ENCODE measurements around the gene PGLYRP1. TPM values are rescaled to one million over a fixed set of nuclear protein-coding genes. Genes with fewer than 3 reads are reported as not detected.

The PGLYRP1 gene, protein sequence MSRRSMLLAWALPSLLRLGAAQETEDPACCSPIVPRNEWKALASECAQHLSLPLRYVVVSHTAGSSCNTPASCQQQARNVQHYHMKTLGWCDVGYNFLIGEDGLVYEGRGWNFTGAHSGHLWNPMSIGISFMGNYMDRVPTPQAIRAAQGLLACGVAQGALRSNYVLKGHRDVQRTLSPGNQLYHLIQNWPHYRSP
- polyA plus RNA-seq (2013, experiment 1 of 2; ENCODE audit: insufficient read length) = not detected
- polyA plus RNA-seq (2013, experiment 2 of 2; ENCODE audit: insufficient read length) = not detected

- no peak for DNase-seq
Observed at GRCh38 chr19:46022431-46023310, at the start of gene PGLYRP1. PGLYRP1 (minus strand) TSS chr19:46023053; CDS start chr19:46023021, 32 bp downstream.

- DNase-seq = peak; percentile 93
Observed at GRCh38 chr19:46069806-46070341, 47.0 kb upstream of the PGLYRP1 start.

DNA sequence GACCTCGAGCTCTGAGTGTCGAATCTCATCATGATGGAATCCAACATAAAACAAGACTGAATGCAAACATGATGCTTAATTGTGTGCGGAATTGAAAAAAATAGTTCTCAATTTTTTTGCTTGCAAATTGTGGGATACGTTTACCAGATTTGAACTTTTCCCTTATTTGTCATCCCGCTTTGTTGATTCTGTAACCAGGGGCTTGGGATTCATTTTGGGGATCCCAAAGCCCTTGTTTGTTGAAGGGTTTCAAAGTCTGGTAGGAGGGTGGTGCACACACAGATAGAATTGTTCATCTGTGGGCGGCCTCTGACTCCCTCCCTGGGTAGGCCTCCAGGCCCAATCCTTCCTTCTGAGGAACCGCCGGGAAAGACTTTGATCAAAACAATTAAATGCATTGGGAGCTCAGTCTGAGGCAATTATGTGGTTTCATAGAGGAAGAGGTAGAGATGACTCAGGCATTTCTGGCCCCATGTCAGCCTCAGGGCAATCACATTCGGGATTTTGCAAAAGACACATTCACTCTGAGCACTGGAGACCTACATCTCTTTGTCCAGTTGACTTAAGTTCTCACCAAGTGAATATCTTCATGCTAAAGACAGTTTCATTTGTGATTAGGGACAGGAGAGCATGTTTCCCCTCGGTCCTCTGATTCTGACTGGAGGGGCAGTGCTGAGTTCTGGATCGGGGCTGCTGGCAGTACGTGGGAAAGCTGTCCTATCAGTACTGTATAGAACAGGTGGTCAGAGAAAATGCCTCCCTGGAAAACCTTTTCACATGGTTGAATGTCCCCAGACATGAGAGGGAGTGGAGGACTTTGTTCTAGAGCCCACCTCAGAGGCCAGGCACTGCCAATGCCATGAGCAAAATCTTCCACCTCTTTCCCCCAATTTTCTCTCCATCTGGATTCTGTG lies 45.7 kb upstream of the PGLYRP1 start:
- DNase-seq = peak; percentile 91

DNA sequence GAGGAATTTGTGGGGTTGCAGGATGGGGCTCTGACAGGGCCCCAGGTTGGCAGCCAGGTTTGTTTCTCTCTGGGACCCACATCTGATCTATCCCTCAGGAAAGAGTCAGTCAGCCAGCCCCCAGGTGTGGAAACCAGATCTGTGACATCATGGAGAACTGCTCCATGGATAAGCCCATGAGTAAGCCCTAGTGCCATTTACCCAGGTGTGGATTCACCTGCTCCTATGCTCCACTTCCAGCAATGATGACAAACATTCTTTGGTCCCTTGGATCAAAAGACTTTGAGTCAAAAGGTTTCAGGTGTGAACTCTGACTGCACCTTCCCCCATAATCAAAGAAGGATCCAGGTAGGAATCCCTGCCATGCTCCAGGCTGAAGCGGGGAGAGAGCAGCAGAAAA lies 44.8 kb upstream of the PGLYRP1 start:
- no peak for DNase-seq

GRCh38 chr19:46066471-46066870 lies 43.6 kb upstream of the PGLYRP1 start:
- DNase-seq = no peak

DNA sequence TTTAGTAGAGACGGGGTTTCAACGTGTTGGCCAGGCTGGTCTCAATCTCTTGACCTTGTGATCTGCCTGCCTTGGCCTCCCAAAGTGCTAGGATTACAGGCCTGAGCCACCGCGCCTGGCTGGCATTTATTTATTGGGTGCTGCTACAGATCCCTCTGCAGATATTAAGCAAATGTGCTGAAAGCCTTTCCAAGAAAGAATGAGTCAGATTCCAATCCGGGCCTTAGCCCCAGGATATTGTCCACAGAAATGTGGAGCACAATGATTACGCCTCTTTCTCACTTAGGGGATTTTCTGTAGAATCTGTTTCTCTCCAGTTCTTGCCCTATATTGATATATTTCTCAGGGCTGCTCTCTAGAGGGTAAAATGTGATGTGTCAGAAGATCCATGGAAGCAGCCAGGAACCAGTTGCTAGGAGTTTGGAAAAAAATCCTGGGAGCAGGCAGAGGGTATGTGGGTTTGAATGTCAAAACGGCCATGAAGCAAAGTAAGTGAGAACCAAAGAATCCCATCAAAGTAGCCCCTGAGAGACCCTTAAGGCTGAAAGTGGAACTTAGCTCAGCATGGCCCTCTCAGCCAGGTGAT lies 42.7 kb upstream of the PGLYRP1 start:
- peak; percentile 44 for DNase-seq

GRCh38 chr19:46063201-46063600 lies 40.3 kb upstream of the PGLYRP1 start:
- DNase-seq = no peak

DNA sequence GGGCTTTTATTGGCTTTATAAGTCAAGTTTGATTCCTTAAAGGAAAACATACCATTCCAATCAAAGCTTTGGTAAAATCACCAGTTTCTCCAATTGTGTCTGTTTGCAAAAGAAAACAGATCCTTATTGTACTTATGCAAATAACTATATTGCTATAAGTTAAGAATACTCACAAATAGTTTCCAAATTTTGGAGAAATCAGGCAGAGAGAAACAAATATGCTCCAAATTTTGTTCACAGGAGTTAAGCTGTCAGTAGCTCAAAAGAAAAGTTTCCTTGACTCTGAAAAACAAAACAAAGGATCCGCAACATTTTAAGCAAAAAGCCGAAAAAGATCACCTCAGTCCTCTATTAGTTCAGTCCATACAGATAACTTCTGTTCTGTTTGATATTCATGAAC lies 37.2 kb upstream of the PGLYRP1 start:
- DNase-seq = no peak

GRCh38 chr19:46058778-46059177 lies 35.9 kb upstream of the PGLYRP1 start:
- no peak for DNase-seq

GRCh38 chr19:46056536-46056935 lies 33.7 kb upstream of the PGLYRP1 start:
- DNase-seq = no peak

GRCh38 chr19:46052896-46053295 lies 30.0 kb upstream of the PGLYRP1 start:
- no peak for DNase-seq

DNA sequence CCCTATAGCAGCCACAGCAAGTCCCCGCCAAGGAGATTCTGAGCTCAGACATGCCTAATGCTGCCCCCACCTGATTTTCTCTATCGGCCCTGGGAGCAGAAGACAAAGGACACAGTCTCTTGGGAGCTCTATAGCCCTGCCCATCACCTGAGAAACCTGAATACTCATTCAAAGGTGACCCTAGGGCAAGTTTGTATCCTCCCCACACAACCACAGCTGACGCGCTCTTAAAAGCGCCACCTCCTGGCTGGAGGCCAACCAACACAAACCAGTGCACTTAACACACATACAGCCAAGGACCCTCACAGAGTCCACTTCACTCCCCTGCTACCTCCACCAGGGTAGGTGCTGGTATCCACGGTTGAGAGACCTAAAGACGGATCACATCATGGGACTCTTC lies 26.7 kb upstream of the PGLYRP1 start:
- no peak for DNase-seq

DNA sequence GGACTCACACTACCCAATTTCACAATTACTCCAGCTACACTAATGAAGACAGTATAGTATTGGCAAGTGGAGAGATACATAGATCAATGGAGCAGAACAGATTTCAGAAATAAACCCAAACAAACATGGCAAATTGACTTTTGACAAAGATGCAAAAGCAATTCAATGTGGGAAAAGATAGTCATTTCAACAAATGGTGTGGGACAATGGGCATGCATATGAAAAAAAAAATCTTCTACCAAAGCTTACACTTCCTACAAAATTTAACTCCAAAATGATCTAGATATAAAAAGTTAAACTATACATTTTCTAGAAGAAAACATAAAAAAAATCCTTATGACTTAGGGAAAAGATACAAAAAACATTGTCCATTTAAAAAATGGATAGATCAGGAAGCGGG lies 20.7 kb upstream of the PGLYRP1 start:
- DNase-seq = no peak

DNA sequence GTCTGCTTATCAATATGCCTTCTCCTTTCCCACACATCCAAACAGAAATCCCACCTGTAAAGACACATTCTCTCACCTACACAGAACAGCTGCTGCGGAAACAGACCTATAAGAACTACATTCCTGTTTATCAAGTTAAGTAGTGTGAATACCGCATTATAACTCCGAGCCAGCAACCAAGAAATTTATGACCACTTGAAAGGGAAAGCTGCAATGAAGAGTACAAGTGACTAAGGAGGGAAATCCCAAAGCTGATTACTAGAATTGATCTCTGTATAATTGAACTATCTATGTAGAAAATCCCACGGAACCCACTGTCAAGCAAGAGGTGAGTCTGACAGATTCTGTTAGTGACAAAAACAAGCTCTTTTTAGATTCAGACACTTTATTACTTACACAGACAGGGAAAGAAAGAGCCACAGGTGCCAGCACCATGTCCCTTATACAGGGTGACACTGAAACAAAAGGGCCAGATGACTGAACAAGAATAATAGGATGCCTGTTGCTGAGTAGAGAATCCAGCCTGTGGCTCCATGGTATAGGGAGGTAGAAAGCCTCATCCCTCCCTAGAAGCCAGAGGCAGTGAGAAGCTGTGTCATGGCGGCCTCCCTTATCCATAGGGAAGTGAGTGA lies 19.5 kb upstream of the PGLYRP1 start:
- no peak for DNase-seq

- no peak for DNase-seq
Observed at GRCh38 chr19:46040952-46041500, 18.2 kb upstream of the PGLYRP1 start, which contains the start of gene IGFL4. IGFL4 (minus strand) TSS chr19:46041002; CDS start chr19:46040962, 40 bp downstream.

DNA sequence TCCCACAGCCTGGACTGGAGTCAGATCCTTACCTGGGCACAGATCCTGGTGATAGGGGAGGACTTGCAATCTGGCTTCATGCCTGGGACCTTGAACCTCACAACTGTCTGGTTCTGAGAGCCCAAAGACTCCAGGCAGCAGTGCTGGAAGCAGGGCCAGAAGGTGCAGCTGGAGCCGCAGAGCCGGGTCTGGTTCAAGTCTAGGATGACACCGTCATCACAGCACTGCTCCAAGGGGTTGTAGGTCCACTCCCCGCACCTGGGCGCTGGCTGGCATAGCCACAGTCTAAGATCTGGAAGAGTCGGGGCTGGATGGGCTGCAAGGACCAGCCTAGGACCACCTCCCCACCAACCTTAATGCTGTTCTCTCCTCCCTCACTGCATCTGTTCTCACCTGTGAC lies 17.3 kb upstream of the PGLYRP1 start:
- no peak for DNase-seq

GRCh38 chr19:46036744-46037128 lies 13.9 kb upstream of the PGLYRP1 start:
- no peak for DNase-seq

DNA sequence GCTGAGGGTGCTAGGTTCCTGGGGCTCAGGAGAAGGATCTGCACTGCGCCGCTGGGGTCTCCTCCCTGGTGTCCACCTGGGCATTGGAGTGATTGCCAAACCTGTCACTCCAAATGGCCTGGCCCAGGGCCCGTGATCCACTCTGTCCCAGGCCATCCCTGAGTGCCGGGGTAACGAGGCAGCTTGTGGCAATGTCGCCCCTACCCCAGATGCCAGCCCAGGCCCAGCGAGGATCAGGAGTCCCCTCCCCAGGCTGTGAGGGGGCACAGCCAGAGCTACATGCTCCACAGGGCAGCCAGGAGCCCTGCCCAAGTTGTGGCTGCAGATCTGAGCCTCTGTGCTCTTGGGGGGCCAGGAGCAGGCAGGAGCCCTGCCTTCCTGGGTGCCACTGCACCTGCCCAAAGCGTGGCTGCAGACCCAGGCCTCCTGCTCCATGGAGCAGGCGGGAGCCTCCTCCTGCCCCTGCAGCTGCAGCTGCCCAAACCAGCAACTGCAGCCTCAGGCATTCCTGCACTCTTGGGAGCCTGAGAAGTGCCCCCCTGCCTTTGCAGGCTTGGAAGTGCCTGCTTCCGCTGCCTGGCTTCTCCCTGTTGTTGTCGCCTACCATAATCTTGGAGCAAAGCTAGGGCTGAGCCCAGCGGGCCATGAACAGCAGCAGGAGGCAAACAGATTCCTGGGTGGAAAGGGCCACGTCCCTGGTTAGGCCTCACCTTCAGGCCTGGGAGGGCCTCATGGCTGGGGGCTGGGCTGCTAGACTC lies 13.3 kb upstream of the PGLYRP1 start:
- no peak for DNase-seq

- DNase-seq = no peak
Observed at GRCh38 chr19:46035546-46035945, 12.7 kb upstream of the PGLYRP1 start.

- DNase-seq = no peak
Observed at GRCh38 chr19:46033401-46033800, 10.5 kb upstream of the PGLYRP1 start.
